NCI-H748 (cell line): ENCODE data around the gene IDI1.
"Not testable (repeated sequence)": the region's sequence is repeated elsewhere in the genome, so short reads cannot be mapped to it uniquely, and the experiment has no call there.

Experiments
- DNase-seq: peaks from one replicate; lab custom pipeline; 2025; ENCODE audit not compliant: unreplicated experiment; lab: John Stamatoyannopoulos, UW

IDI1 gene

DNA sequence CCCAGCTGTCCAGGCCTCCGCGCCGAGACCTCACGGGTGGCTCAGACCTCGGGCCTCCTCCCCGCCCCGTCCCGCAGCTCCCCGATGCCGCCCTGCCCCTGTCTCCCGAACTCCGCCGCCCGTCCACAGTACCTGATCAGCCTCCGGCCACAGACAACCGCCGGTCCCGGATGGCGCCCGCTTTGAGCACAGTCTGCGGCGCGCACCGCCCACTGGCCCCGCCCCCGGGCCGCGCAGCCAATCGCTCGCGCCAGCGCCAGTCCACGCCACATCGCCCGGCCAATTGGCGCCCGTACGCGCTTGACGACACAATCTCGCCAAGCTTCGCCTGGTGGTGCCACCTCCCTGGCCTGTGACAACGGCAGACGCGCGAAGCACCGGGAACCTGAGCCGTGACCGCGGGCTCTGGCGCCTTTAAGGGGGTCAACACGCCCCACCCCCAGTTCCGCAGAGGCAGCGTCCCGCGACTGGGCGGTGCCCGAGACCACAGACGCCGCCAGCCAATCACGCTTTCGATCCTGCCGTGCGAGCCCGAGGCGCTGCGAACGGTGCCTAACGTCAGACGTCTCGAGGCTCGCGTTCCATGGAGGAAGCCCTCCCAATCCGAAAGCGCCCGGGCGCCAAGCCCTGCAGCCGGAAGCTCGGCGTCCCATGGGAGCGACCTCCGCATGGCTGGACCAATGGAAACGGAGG is at the start of gene IDI1:
IDI1 (minus strand) TSS at position 388 of the 693 bp plus-strand sequence; CDS start at position 272, 116 bp downstream.
- peak; percentile 99 for DNase-seq

- DNase-seq: no peak
Measured at GRCh38 chr10:1097436-1097835, 48.5 kb upstream of the IDI1 start.

DNA sequence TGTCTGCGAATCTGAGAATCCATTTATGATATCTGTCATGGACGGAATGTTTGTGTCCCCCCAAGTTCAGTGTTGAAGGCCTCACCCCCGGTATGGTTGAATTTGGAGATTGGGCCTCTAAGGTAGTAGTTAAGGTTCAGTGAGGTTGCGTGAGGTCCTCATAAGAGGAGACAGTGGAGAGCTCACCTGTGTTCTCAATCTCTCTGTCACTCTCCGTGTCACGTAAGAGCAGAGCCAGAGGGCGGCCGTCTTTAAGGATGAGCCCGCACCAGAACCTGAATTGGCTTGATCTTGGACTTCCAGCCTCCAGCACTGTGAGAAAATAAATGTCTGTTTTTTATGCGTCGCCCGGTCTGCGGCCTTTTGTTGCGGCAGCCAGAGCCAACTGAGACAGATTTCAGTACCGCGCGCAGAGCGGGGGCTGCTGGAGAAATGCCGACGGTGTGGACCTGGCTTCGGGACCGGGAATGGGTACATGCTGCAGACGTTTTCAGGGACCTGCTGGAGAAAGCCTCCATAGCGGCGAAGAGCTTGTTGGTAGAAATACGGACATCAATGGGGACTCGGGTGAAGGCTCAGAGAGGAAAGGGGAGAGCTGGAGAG is 47.5 kb upstream of the IDI1 start:
- DNase-seq: no peak

DNA sequence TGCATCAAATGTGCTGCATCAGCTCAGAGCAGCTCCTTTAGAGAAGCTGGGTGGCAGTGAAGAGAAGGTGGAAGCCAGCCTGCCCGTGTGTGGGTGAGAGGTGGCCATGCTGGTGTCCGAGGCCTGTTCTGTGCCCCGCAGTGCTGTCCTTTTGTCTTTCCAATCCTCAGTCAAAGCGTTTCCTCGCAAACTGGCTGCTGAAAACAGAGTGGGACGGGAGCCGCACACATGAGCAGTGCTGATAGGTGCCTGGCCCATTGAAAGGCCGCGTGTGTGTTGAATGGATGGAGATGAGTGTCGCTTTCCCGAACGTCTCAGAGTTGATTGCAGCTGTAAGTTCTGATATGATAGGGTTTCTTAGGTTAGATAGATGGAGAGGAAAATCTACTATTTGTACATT is 46.6 kb upstream of the IDI1 start:
- no peak for DNase-seq

DNA sequence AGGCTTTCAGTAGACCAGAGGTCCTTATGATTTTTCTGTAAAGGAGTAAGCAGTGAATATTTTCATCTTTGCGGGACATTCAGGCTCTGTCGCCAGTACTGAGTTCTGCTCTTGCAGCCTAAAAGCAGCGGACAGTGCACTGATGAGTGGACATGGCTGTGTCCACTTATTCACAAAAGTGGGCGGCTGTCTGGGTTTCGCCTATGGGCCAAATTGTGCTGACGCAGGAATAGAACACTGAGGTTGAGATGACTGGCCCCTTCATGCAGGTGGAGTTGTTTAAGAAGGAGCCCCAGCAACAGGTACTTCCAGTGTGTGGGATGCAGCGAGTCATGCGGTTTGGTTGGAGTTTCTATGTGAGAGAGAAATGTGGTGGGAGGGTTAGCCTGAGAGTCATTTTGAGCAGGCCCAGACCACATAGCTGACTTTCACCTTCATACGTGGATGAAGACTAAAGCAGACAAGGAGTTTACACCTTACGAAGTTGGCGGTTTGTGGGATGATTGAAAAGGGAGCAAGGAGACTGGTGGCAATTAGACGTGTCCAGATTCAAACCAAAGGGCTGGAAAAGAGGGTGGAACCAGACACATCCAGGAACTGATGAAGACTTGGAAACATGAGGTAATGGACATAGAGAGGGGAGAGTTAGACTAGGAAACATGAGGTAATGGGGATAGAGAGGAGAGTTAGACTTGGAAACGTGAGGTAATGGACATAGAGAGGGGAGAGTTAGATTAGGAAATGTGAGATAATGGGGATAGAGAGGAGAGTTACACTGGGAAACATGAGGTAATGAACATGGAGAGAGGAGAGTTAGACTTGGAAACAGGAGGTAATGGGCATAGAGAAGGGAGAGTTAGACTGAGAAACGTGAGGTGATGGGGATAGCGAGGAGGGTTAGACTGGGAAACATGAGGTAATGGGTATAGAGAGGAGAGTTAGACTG is 45.5 kb upstream of the IDI1 start:
- no peak for DNase-seq

DNA sequence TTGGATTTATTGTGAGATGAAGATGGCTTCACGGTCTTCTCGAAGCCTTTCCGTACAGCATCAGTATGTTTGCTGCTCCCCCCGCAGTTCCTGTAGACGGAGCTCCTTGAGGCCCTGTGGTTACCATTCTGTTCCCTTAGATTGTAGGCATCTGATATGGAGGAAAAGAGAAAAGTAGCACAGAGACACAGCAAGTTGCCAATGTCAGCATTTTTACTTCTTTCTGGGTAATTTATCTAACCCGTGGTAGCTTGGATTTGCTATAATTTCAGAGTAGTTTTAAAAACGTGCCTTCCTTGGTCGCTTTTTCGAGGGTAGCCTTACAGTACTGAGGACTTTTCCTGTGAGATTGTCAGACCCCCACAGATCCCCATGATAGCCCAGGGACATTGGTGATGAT is 44.8 kb upstream of the IDI1 start:
- DNase-seq: no peak

DNA sequence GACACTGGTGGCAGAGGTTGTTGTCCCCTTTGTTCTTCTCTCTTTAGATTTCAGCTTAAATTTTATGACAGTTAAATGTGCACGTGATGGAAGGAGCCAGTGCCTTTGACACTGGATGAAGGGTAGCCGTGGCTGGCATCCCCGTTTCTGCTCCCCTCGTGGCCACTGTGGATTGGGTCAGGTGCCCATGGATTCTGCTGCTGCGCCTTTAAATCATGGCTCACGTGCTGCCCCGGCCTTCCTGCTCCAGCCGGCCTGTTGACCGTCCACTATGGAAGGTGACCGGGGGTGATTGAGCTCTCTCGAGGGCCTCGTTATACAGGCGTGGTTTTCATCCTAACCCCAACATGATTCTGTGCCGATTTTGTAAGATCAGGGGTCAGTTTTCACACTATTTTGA is 41.8 kb upstream of the IDI1 start:
- no peak for DNase-seq

DNA sequence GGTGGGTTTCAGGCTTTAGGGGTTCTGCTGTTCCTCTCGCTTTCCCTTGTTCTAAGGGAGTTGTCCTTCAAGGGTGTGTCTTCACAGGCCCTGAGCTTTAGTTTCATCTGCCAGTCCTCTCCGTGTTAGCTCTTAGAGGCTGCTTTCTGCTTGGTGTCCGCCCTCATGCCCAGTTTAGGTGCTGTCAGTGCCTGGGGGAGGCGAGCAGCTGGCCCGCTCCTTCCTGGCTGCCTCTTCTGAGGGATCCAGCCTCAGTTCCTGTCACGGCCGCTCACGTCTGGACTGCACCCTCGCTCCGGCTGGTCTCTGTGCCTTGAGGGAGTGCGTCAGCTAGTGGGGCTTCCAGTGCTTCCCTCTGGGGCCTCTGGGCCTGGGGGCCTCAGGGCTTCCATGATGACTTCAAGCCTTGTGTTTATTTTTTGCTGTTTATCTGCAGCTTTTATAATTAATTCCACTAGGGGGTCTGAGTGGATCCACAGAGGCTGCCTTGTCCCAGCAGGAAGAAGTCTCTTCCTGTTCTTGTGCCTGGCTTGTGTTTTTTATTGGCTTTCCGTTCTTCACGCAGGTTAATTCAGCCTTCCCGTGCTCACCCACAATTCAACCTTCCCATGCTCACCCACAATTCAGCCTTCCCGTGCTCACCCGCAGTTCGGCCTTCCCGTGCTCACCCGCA is 40.2 kb upstream of the IDI1 start:
- DNase-seq: no peak

- no peak for DNase-seq
Measured at GRCh38 chr10:1086787-1087186, 37.9 kb upstream of the IDI1 start.

- no peak for DNase-seq
Measured at GRCh38 chr10:1085258-1085657, 36.3 kb upstream of the IDI1 start.

- DNase-seq: no peak
Measured at GRCh38 chr10:1084011-1084950, 35.4 kb upstream of the IDI1 start.

DNA sequence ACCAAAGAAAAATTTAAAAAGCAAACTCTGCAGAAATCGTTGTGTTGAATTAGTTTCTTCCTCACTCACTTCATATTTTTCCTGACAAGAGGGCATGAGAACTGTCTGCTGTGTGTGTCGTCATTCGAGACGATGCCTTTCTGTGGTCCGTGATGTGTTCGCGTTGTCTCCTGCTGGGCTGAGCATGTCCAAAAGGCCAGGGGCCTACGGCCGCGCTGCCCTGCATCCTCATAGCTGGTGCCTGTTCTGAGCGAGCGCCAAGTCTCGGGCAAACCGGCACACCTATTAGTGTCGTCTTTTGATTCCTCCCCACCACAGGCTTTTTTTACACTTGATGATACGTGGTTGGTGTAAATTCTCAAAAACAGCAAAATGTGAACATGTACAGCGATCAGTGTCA is 34.7 kb upstream of the IDI1 start:
- DNase-seq: no peak

DNA sequence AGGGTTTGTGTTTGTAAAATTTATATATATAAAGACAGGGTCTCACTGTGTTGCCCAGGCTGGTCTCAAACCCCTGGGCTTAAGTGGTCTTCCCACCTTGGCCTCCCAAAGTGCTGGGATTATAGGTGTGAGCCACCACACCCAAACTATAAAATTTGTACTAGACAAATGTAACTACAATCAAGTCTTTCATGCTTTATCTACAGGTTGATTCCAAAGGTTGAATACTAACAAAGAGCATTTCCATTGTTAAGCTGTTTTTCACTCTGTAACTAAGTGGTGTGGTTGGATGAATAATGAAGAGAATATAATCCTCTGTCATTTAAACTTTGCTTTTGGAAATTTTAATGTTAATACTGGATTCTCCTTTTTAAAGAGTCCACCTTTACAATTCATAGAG is 29.7 kb upstream of the IDI1 start:
- no peak for DNase-seq

DNA sequence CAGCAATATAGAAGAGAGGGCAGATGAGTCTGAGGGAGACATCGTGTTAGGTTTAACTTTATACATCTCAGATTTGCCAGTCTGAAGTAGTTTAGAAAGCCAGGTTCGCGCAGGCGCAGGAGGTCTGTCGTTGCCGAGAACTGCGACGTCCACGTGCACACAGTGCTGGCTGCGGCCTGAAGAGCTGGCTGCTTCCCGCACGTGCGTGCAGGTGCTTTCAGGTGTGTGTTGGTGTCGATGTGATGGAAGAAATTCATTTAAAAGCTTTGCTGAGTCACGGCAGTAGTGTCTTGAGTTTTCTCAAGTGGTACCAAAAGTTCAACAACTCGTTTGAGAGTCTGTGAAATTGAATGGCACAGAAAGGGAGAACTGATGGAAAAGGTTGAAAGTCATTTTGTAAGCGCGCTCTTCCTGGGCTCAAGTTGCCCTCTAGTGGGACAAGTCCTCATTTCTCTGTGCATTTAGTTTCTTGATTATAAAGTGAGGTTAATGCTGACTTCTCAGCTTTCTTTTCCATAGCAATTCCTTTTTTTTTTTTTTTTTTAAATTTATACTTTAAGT is 25.9 kb upstream of the IDI1 start:
- no peak for DNase-seq

GRCh38 chr10:1074052-1074747 is 25.3 kb upstream of the IDI1 start:
- no peak for DNase-seq

GRCh38 chr10:1070919-1071318 is 22.0 kb upstream of the IDI1 start:
- no peak for DNase-seq

DNA sequence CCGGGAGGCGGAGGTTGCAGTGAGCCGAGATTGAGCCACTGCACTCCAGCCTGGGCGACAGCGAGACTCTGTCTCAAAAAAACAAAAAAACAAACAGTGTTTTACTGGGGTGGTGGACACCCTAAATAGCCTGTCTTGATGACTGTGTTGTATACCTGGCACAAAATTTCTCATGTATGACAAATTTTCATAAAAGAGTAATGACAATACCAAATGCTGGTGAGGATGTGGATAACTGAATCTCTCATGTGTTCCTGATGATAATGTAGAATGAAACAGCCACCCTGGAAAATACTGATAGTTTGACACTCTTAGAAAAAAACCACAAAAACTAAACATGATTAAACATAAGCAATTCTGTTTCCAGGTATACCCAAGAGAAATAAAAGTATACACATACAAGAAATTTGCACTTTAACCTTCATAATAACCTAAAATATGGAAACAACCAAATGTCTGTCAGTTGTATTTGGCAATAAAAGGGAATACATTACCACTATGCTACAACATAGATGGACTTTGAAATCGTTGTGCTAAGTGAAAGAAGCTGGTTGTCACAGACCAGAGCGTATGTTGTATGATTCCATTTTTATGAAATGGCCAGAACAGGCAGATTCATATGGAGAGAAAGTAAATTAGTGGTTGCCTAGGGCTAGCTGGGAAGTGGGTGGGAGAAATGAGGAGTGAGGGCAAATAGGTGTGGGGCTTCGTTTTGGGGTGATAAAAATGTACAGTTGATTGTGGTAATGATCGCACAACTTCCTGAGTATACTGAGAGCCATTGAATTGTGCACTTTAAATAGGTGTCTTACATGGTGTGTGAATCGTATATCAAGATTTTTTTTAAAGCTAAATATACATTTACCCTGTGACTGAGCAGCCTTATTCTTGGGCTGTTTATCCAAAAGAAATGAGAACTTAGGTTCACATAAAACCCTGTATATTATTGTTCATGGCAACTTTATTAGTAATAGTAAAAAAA is 19.8 kb upstream of the IDI1 start:
- no peak for DNase-seq

GRCh38 chr10:1066734-1067133 is 17.8 kb upstream of the IDI1 start:
- DNase-seq: not testable (repeated sequence)
